ACHN (cell line): Measurements from ENCODE around the gene EFR3B.

Source experiments
- DNase-seq: peaks from one replicate; pipeline ENCODE4 v3.0.0-alpha.2; 2015
- in situ Hi-C: cut with HindIII; loops from 2 replicates; pipeline ENCODE4 v1.10.0; 2017; ENCODE audit warnings: low sequenced_read_pairs, low pct_ligation_motif_present, low pct_unique_long_range_greater_than_20kb

Gene EFR3B

GRCh38 chr2:25062511-25062917 lies 20.6 kb downstream of the EFR3B start:
- no peak for DNase-seq
- in situ Hi-C loops: no loop called here

- no peak for DNase-seq
- in situ Hi-C loops: no loop called here
Observed at GRCh38 chr2:25063876-25064660, 22.2 kb downstream of the EFR3B start.

- in situ Hi-C loops: no loop called here
- no peak for DNase-seq
Observed at GRCh38 chr2:25065768-25066167, 23.9 kb downstream of the EFR3B start.

- in situ Hi-C loops: no loop called here
Observed at GRCh38 chr2:25066455-25066854, 24.6 kb downstream of the EFR3B start.

GRCh38 chr2:25068217-25068616 lies 26.3 kb downstream of the EFR3B start:
- in situ Hi-C loops: no loop called here

More at GRCh38 chr2:25066455-25066854, 24.6 kb downstream of the EFR3B start:
- no peak for DNase-seq

GRCh38 chr2:25071966-25072365 lies 30.1 kb downstream of the EFR3B start:
- in situ Hi-C loops: no loop called here
- no peak for DNase-seq

More at GRCh38 chr2:25068217-25068616, 26.3 kb downstream of the EFR3B start:
- no peak for DNase-seq

- in situ Hi-C loops: no loop called here
- no peak for DNase-seq
Observed at GRCh38 chr2:25072606-25073005, 30.7 kb downstream of the EFR3B start.

GRCh38 chr2:25073025-25073424 lies 31.1 kb downstream of the EFR3B start:
- in situ Hi-C loops: no loop called here
- DNase-seq: no peak

GRCh38 chr2:25073914-25074313 lies 32.0 kb downstream of the EFR3B start:
- in situ Hi-C loops: no loop called here
- no peak for DNase-seq

GRCh38 chr2:25074826-25075225 lies 33.0 kb downstream of the EFR3B start:
- in situ Hi-C loops: no loop called here
- no peak for DNase-seq

GRCh38 chr2:25076749-25077148 lies 34.9 kb downstream of the EFR3B start:
- in situ Hi-C loops: no loop called here
- DNase-seq: no peak

- in situ Hi-C loops: no loop called here
- DNase-seq: no peak
Observed at GRCh38 chr2:25077789-25078169, 35.9 kb downstream of the EFR3B start.

- in situ Hi-C loops: no loop called here
- DNase-seq: peak; percentile 87
Observed at GRCh38 chr2:25078170-25079049, 36.5 kb downstream of the EFR3B start.

GRCh38 chr2:25079050-25079635 lies 37.3 kb downstream of the EFR3B start:
- in situ Hi-C loops: no loop called here
- DNase-seq: no peak

GRCh38 chr2:25081237-25081790 lies 39.4 kb downstream of the EFR3B start:
- no peak for DNase-seq
- in situ Hi-C loops: no loop called here

- in situ Hi-C loops: no loop called here
- DNase-seq: no peak
Observed at GRCh38 chr2:25082002-25082622, 40.2 kb downstream of the EFR3B start.

GRCh38 chr2:25085761-25086560 lies 44.1 kb downstream of the EFR3B start:
- in situ Hi-C loops: no loop called here
- DNase-seq: no peak
